Testis (tissue), 3 donors: Measurements from ENCODE around the gene ART5. TPM values are rescaled to one million over a fixed set of nuclear protein-coding genes. Genes with fewer than 3 reads are reported as not detected.
"Not testable (repeated sequence)": the region's sequence is repeated elsewhere in the genome, so short reads cannot be mapped to it uniquely, and the experiment has no call there.

Source experiments
- DNase-seq: peaks from one replicate; pipeline ENCODE4 v3.0.0-alpha.2; 2019
- H3K27ac ChIP-seq, 2 donors: fragments of 200-600 bp; sonication (generic); one replicate each; pipeline ENCODE4 v1.5.1; 2019
- H3K27me3 ChIP-seq: fragments of 200-600 bp; sonication (generic); one replicate; pipeline ENCODE4 v1.5.1; 2019
- H3K36me3 ChIP-seq: fragments of 200-600 bp; sonication (generic); one replicate; pipeline ENCODE4 v1.5.1; 2017; ENCODE audit warnings: low read depth; ENCODE audit errors: missing control alignments
- H3K4me1 ChIP-seq: fragments of 200-600 bp; sonication (generic); one replicate; pipeline ENCODE4 v1.5.1; 2019
- H3K4me3 ChIP-seq, 2 donors: fragments of 200-600 bp; sonication (generic); one replicate each; pipeline ENCODE4 v1.5.1; 2017 to 2019
- H3K9me3 ChIP-seq: fragments of 200-600 bp; sonication (generic); one replicate; pipeline ENCODE4 v1.5.1; 2017
- POLR2A ChIP-seq: fragments of 450-650 bp; IDR thresholded peaks from one replicate; pipeline ENCODE4 v1.6.1; 2017; ENCODE audit warnings: antibody characterized with exemption, mild to moderate bottlenecking, moderate library complexity
- WGBS, 2 donors: methylation state at CpG; one replicate each; pipeline ENCODE4 v1.1.5; 2018; 5-methylcytosine and 5-hydroxymethylcytosine counted together
- intact Hi-C: fragments of 100-400 bp; cut with DNase I; formaldehyde crosslinking; loops from one replicate; pipeline ENCODE4 v1.15.1; 2023; ENCODE audit warnings: low total_unique reads
- polyA plus RNA-seq: library from polyadenylated mRNA; stranded (reverse); fragments of 350-450 nt; fragmentation: Illumina TruSeq; extraction: RNeasy Lipid Tissue Mini Kit (QIAGEN cat#74804); gene quantifications from one replicate; pipeline ENCODE4 v1.2.3, GENCODE V29; 2014; ENCODE audit warnings: low read depth, low replicate concordance; ENCODE audit not compliant: insufficient read depth
- total RNA-seq, 2 donors: library from RNA; depleted of rRNA; stranded (reverse); fragments of >200 nt; gene quantifications; one replicate each; pipeline ENCODE4 v1.2.3, GENCODE V29; 2016
- TF ChIP-seq, protein P1 (sequence below), 3 experiments: fragments of 450-650 bp in 2 of 3; fragments of 200-600 bp in 1 of 3; sonication (generic) in 1 of 3; IDR thresholded peaks; one replicate each; pipeline ENCODE4 v1.5.1; 2016 to 2019; ENCODE audit warnings: antibody characterized with exemption in 3 of 3, mild to moderate bottlenecking in 2 of 3, moderate library complexity in 1 of 3

Gene ART5
- total and polyA plus RNA-seq, 3 donors from 2014 or later, result 9.9 to 50.8 (median 31.7) TPM

DNA sequence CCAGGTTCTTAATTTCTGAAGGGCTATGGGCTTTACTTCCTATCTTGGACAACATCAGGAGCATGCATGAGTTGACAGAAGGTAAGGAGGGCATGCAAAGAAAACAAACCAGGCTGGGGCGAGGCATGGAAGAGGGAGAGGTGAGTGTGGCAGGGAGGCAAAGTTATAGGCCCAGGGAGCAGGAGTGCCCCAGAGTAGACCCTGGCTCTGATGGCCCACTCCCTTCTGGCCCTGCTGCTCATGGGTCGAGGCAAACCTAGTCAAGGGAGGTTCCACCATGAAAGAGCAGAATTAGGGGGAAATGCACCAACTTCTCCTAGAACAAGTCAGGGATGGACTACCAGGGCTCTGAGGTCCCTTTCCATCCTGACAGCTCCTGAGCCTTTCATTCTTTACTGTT, 19.2 kb upstream of the ART5 start:
- Histone ChIP-seq H3K4me3 (no peak overlapping the region), H3K36me3 (no peaks in the 10 kb centered on the region), H3K27ac (no peak overlapping the region), H3K27me3 (no peaks in the 10 kb centered on the region), H3K9me3 (no peaks in the 10 kb centered on the region), H3K4me1 (no peaks in the 10 kb centered on the region)
- intact Hi-C loops, result no loop called here
- no peak for TF ChIP-seq POLR2A
- TF ChIP-seq, protein P1, sequence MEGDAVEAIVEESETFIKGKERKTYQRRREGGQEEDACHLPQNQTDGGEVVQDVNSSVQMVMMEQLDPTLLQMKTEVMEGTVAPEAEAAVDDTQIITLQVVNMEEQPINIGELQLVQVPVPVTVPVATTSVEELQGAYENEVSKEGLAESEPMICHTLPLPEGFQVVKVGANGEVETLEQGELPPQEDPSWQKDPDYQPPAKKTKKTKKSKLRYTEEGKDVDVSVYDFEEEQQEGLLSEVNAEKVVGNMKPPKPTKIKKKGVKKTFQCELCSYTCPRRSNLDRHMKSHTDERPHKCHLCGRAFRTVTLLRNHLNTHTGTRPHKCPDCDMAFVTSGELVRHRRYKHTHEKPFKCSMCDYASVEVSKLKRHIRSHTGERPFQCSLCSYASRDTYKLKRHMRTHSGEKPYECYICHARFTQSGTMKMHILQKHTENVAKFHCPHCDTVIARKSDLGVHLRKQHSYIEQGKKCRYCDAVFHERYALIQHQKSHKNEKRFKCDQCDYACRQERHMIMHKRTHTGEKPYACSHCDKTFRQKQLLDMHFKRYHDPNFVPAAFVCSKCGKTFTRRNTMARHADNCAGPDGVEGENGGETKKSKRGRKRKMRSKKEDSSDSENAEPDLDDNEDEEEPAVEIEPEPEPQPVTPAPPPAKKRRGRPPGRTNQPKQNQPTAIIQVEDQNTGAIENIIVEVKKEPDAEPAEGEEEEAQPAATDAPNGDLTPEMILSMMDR (IDR thresholded peaks at IDR 0.05), result no peak
- no peak for DNase-seq
- 96 to 100% methylated on average over 2 of the region's 2 CpGs for WGBS, 2 donors

- H3K9me3 ChIP-seq, result no peaks in the 10 kb centered on the region
- H3K4me3 ChIP-seq, result no peak overlapping the region
- WGBS, 2 donors, result 95 to 96% methylated on average over 24 to 33 of the region's 33 CpGs
- TF ChIP-seq, protein P1 (IDR thresholded peaks at IDR 0.05), result no peak
- no peak for TF ChIP-seq POLR2A
- no peaks in the 10 kb centered on the region for H3K27me3 ChIP-seq
- no peaks in the 10 kb centered on the region for H3K4me1 ChIP-seq
- H3K36me3 ChIP-seq, result no peaks in the 10 kb centered on the region
- H3K27ac ChIP-seq, result no peak overlapping the region
- no peak for DNase-seq
- intact Hi-C loops, result no loop called here
Measured at GRCh38 chr11:3659595-3660515, 18.1 kb upstream of the ART5 start.

- Histone ChIP-seq H3K9me3 (no peaks in the 10 kb centered on the region), H3K36me3 (no peaks in the 10 kb centered on the region), H3K4me1 (no peaks in the 10 kb centered on the region), H3K27ac (no peak overlapping the region), H3K27me3 (no peaks in the 10 kb centered on the region), H3K4me3 (no peak overlapping the region)
- 88 to 94% methylated on average over 8 of the region's 8 CpGs for WGBS, 2 donors
- intact Hi-C loops, result no loop called here
- TF ChIP-seq, protein P1 (IDR thresholded peaks at IDR 0.05), result no peak
- no peak for TF ChIP-seq POLR2A
- DNase-seq, result no peak
Measured at GRCh38 chr11:3658252-3658651, 16.5 kb upstream of the ART5 start.

DNA sequence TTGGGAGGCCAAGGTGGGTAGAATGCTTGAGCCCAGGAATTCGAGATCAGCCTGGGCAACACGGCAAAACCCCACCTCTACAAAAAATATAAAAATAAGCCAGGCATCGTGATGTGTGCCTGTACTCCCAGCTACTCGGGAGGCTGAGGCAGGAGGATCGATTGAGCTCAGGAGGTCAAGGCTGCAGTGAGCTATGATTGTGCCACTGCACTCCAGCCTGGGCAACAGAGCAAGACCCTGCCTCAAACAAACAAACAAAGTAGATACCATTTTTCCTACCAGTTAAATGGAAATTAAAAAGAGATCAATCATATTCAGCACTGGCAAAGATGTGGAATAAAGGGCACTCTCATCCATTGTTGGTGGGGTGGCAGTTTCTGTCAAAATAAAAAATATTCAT, 15.5 kb upstream of the ART5 start:
- H3K27ac ChIP-seq, intact Hi-C loops, H3K4me3 ChIP-seq, H3K9me3 ChIP-seq, DNase-seq, H3K27me3 ChIP-seq, H3K36me3 ChIP-seq, H3K4me1 ChIP-seq: not testable (repeated sequence)
- 90 to 92% methylated on average over 5 of the region's 5 CpGs for WGBS, 2 donors

- no peak overlapping the region for H3K4me3 ChIP-seq
- no peaks in the 10 kb centered on the region for H3K27me3 ChIP-seq
- 90% methylated on average over 3 of the region's 3 CpGs; no CpG with 5 or more reads in 1 of the 2 donors for WGBS, 2 donors
- no peaks in the 10 kb centered on the region for H3K36me3 ChIP-seq
- H3K4me1 ChIP-seq, result no peaks in the 10 kb centered on the region
- DNase-seq, result no peak
- intact Hi-C loops, result no loop called here
- H3K9me3 ChIP-seq, result no peaks in the 10 kb centered on the region
- no peak for TF ChIP-seq POLR2A
- TF ChIP-seq, protein P1 (IDR thresholded peaks at IDR 0.05), result no peak
- H3K27ac ChIP-seq, result no peak overlapping the region
Measured at GRCh38 chr11:3655547-3655946, 13.8 kb upstream of the ART5 start.

GRCh38 chr11:3652514-3652913, 10.7 kb upstream of the ART5 start:
- intact Hi-C loops, result not testable (repeated sequence)

GRCh38 chr11:3649374-3649773, 7.6 kb upstream of the ART5 start:
- H3K4me1 ChIP-seq, H3K36me3 ChIP-seq, DNase-seq, intact Hi-C loops, H3K9me3 ChIP-seq, H3K27ac ChIP-seq, H3K27me3 ChIP-seq, H3K4me3 ChIP-seq: not testable (repeated sequence)
- WGBS, 2 donors, result 43 to 47% methylated on average over 9 of the region's 9 CpGs

More at GRCh38 chr11:3652514-3652913, 10.7 kb upstream of the ART5 start:
- WGBS, 2 donors, result 95 to 97% methylated on average over 3 of the region's 3 CpGs
- H3K4me1 ChIP-seq, H3K36me3 ChIP-seq, H3K4me3 ChIP-seq, H3K27me3 ChIP-seq, H3K27ac ChIP-seq, H3K9me3 ChIP-seq, DNase-seq: not testable (repeated sequence)

DNA sequence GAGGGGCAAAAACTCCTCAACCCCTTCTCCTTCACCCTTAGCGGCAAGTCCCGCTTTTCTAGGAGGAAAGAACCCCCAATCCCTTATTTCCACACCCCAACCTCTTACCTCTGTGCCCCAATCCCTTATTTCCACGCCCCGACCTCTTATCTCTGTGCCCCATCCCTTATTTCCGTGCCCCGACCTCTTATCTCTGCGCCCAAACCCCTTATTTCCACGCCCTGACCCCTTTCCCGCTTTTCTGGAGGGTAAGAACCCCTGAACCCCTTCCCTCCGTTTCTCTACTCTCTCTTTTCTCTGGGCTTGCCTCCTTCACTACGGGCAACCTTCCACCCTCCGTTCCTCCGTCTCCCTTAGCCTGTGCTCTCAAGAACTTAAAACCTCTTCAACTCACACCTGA, 7.1 kb upstream of the ART5 start:
- H3K4me3 ChIP-seq, intact Hi-C loops, H3K4me1 ChIP-seq, H3K36me3 ChIP-seq, H3K9me3 ChIP-seq, H3K27me3 ChIP-seq, DNase-seq, H3K27ac ChIP-seq: not testable (repeated sequence)
- 78 to 85% methylated on average over 13 of the region's 13 CpGs for WGBS, 2 donors
